ENCODE measurements around the gene ELFN2. TPM values are rescaled to one million over a fixed set of nuclear protein-coding genes. Genes with fewer than 3 reads are reported as not detected.

ELFN2 gene
- total and polyA plus RNA-seq, 4 donors: 0.07 to 0.19 (median 0.08) TPM; not detected in 1

- no peaks in the 10 kb centered on the region for H3K27me3 ChIP-seq (ENCODE audit: control insufficient read depth in 4 of 4, insufficient read depth in 4 of 4, low read length in 3 of 4)
- no peak overlapping the region for H3K27ac ChIP-seq (ENCODE audit: low read depth in 1 of 2, low read length in 2 of 2)
- H3K9me3 ChIP-seq (ENCODE audit: control insufficient read depth in 4 of 4, low read length in 3 of 4): no peaks in the 10 kb centered on the region
- TF ChIP-seq HNF4A (conservative IDR thresholded peaks at IDR 0.05): no peak
- TF ChIP-seq SP1 (IDR thresholded peaks at IDR 0.05): no peak
- no peak for TF ChIP-seq RXRA (IDR thresholded peaks at IDR 0.05)
- no peak for TF ChIP-seq GABPA (IDR thresholded peaks at IDR 0.05 in 1 of 2, conservative IDR thresholded peaks at IDR 0.05 in 1 of 2)
- TF ChIP-seq RAD21 (IDR thresholded peaks at IDR 0.05): no peak
- TF ChIP-seq ZBTB33 (IDR thresholded peaks at IDR 0.05): no peak
- no peak for TF ChIP-seq NR2F2 (IDR thresholded peaks at IDR 0.05)
- no peak for TF ChIP-seq YY1 (IDR thresholded peaks at IDR 0.05)
- no peak for TF ChIP-seq EGR1 (IDR thresholded peaks at IDR 0.05; ENCODE audit: low read depth in 2 of 2)
- WGBS: 82% methylated on average over 7 of the region's 7 CpGs
- H3K36me3 ChIP-seq (ENCODE audit: control insufficient read depth in 4 of 4, insufficient read depth in 3 of 4, low read depth in 1 of 4, low read length in 3 of 4): no peaks in the 10 kb centered on the region
- no peak overlapping the region for H3K4me3 ChIP-seq (ENCODE audit: low read depth in 1 of 3, low read length in 3 of 3)
- no peak for DNase-seq (ENCODE audit: low spot score)
- H3K9ac ChIP-seq (ENCODE audit: low read depth in 1 of 2, low read length in 2 of 2): no peak overlapping the region
- H3K4me1 ChIP-seq (ENCODE audit: control insufficient read depth in 4 of 4, insufficient read depth in 4 of 4, low read length in 3 of 4): no peaks in the 10 kb centered on the region
Measured at GRCh38 chr22:37391702-37392101, 35.6 kb downstream of the ELFN2 start.

- no peaks in the 10 kb centered on the region for H3K36me3 ChIP-seq (ENCODE audit: control insufficient read depth in 4 of 4, insufficient read depth in 3 of 4, low read depth in 1 of 4, low read length in 3 of 4)
- H3K9ac ChIP-seq (ENCODE audit: low read depth in 1 of 2, low read length in 2 of 2): no peak overlapping the region
- WGBS: 90% methylated on average over 6 of the region's 6 CpGs
- no peak overlapping the region for H3K27ac ChIP-seq (ENCODE audit: low read depth in 1 of 2, low read length in 2 of 2)
- no peaks in the 10 kb centered on the region for H3K4me1 ChIP-seq (ENCODE audit: control insufficient read depth in 4 of 4, insufficient read depth in 4 of 4, low read length in 3 of 4)
- DNase-seq (ENCODE audit: low spot score): no peak
- TF ChIP-seq REST (IDR thresholded peaks at IDR 0.05) (no peak), SP1 (IDR thresholded peaks at IDR 0.05) (no peak), RXRA (IDR thresholded peaks at IDR 0.05) (no peak), MAX (IDR thresholded peaks at IDR 0.05) (no peak)
- H3K9me3 ChIP-seq (ENCODE audit: control insufficient read depth in 4 of 4, low read length in 3 of 4): no peaks in the 10 kb centered on the region
- H3K27me3 ChIP-seq (ENCODE audit: control insufficient read depth in 4 of 4, insufficient read depth in 4 of 4, low read length in 3 of 4): no peaks in the 10 kb centered on the region
- no peak overlapping the region for H3K4me3 ChIP-seq (ENCODE audit: low read depth in 1 of 3, low read length in 3 of 3)
Measured at GRCh38 chr22:37390075-37390474, 37.2 kb downstream of the ELFN2 start.

GRCh38 chr22:37388538-37388937, 38.7 kb downstream of the ELFN2 start:
- no peaks in the 10 kb centered on the region for H3K9me3 ChIP-seq (ENCODE audit: control insufficient read depth in 4 of 4, low read length in 3 of 4)
- no peak overlapping the region for H3K27ac ChIP-seq (ENCODE audit: low read depth in 1 of 2, low read length in 2 of 2)
- H3K9ac ChIP-seq (ENCODE audit: low read depth in 1 of 2, low read length in 2 of 2): no peak overlapping the region
- 94% methylated on average over 4 of the region's 4 CpGs for WGBS
- no peaks in the 10 kb centered on the region for H3K27me3 ChIP-seq (ENCODE audit: control insufficient read depth in 4 of 4, insufficient read depth in 4 of 4, low read length in 3 of 4)
- no peaks in the 10 kb centered on the region for H3K36me3 ChIP-seq (ENCODE audit: control insufficient read depth in 4 of 4, insufficient read depth in 3 of 4, low read depth in 1 of 4, low read length in 3 of 4)
- DNase-seq (ENCODE audit: low spot score): no peak
- H3K4me1 ChIP-seq (ENCODE audit: control insufficient read depth in 4 of 4, insufficient read depth in 4 of 4, low read length in 3 of 4): no peaks in the 10 kb centered on the region
- H3K4me3 ChIP-seq (ENCODE audit: low read depth in 1 of 3, low read length in 3 of 3): no peak overlapping the region
- TF ChIP-seq HNF4A (conservative IDR thresholded peaks at IDR 0.05): no peak
- no peak for TF ChIP-seq ATF3 (IDR thresholded peaks at IDR 0.05)
- no peak for TF ChIP-seq TAF1 (conservative IDR thresholded peaks at IDR 0.05)
- TF ChIP-seq JUND (IDR thresholded peaks at IDR 0.05): no peak
- TF ChIP-seq RXRA (IDR thresholded peaks at IDR 0.05): no peak
- TF ChIP-seq NR2F2 (IDR thresholded peaks at IDR 0.05): no peak
- no peak for TF ChIP-seq SP1 (IDR thresholded peaks at IDR 0.05)
- no peak for TF ChIP-seq MAX (IDR thresholded peaks at IDR 0.05)
- no peak for TF ChIP-seq ZBTB33 (IDR thresholded peaks at IDR 0.05)
- TF ChIP-seq CTCF (IDR thresholded peaks at IDR 0.05; ENCODE audit: low read depth, low read length, missing input control): no peak

All from liver (tissue), 9 donors.